Measurements from ENCODE around the gene GMDS. TPM values are rescaled to one million over a fixed set of nuclear protein-coding genes. Genes with fewer than 3 reads are reported as not detected.

GMDS gene
- polyA plus RNA-seq, 1 of the 3 experiments (the other 2 are of a cell fraction): 12.3 TPM

GRCh38 chr6:1864496-1864895, 380.9 kb downstream of the GMDS start:
- no peak overlapping the region for H2AFZ ChIP-seq (ENCODE audit: low read depth)

GRCh38 chr6:1862411-1862810, 383.0 kb downstream of the GMDS start:
- H3K36me3 ChIP-seq (replicated peaks in 1 of 2; ENCODE audit: control insufficient read depth in 1 of 2, insufficient read depth in 2 of 2, low read length in 1 of 2): no peaks in the 10 kb centered on the region
- H3K4me2 ChIP-seq: no peak overlapping the region
- no peak overlapping the region for H2AFZ ChIP-seq (ENCODE audit: low read depth)
- no peaks in the 10 kb centered on the region for H3K79me2 ChIP-seq (ENCODE audit: insufficient read depth)
- no peak overlapping the region for H3K4me3 ChIP-seq (ENCODE audit: low read depth in 2 of 2, low read length in 1 of 2)
- no peak for DNase-seq
- H4K20me1 ChIP-seq (ENCODE audit: insufficient read depth): no peaks in the 10 kb centered on the region
- no peak overlapping the region for H3K27ac ChIP-seq (ENCODE audit: low read depth in 2 of 2, low read length in 1 of 2)
- no peaks in the 10 kb centered on the region for H3K9me2 ChIP-seq
- peaks cover 0 to 8% of the 10 kb centered on the region in 2 experiments; a peak in 2 of 4 replicates for H3K4me1 ChIP-seq (ENCODE audit: control insufficient read depth in 1 of 2, insufficient read depth in 2 of 2, low read depth in 1 of 2, low read length in 1 of 2)
- no peaks in the 10 kb centered on the region for H3K27me3 ChIP-seq (ENCODE audit: insufficient read depth)
- no peak overlapping the region for H3K9ac ChIP-seq
- ChIA-PET POLR2A (no interaction called here), CTCF (interaction anchor here (1.2 to 1.8 kb wide), 3 partner anchors 12 to 266 kb away, joined by 3 to 6 read pairs (median 4); no protein-coding TSS in a partner anchor)
- WGBS (ENCODE audit: low lambda C conversion rate): 81% methylated on average over 2 of the region's 2 CpGs
- no peaks in the 10 kb centered on the region for H3K9me3 ChIP-seq
- H3F3A ChIP-seq (replicated peaks; ENCODE audit: insufficient read depth): no peaks in the 10 kb centered on the region
- TF ChIP-seq, protein P1, sequence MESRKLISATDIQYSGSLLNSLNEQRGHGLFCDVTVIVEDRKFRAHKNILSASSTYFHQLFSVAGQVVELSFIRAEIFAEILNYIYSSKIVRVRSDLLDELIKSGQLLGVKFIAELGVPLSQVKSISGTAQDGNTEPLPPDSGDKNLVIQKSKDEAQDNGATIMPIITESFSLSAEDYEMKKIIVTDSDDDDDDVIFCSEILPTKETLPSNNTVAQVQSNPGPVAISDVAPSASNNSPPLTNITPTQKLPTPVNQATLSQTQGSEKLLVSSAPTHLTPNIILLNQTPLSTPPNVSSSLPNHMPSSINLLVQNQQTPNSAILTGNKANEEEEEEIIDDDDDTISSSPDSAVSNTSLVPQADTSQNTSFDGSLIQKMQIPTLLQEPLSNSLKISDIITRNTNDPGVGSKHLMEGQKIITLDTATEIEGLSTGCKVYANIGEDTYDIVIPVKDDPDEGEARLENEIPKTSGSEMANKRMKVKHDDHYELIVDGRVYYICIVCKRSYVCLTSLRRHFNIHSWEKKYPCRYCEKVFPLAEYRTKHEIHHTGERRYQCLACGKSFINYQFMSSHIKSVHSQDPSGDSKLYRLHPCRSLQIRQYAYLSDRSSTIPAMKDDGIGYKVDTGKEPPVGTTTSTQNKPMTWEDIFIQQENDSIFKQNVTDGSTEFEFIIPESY (IDR thresholded peaks at IDR 0.05; ENCODE audit: borderline replicate concordance, low read depth): no peak
- TF ChIP-seq NFIC (IDR thresholded peaks at IDR 0.05; ENCODE audit: borderline replicate concordance) (no peak), RXRA (IDR thresholded peaks at IDR 0.05; ENCODE audit: borderline replicate concordance, low read depth) (no peak), SMC3 (IDR thresholded peaks at IDR 0.05; ENCODE audit: low read depth, low read length) (no peak), TCF12 (IDR thresholded peaks at IDR 0.05) (no peak), POLR2AphosphoS5 (IDR thresholded peaks at IDR 0.05; ENCODE audit: low read depth, low read length) (no peak), CHD2 (IDR thresholded peaks at IDR 0.05; ENCODE audit: low read length, partially characterized antibody) (no peak), FOXM1 (IDR thresholded peaks at IDR 0.05; ENCODE audit: low read depth) (no peak), MEF2A (IDR thresholded peaks at IDR 0.05; ENCODE audit: borderline replicate concordance, low read depth) (no peak), TEAD4 (IDR thresholded peaks at IDR 0.05; ENCODE audit: borderline replicate concordance, insufficient read depth) (no peak)
- TF ChIP-seq, protein P2, sequence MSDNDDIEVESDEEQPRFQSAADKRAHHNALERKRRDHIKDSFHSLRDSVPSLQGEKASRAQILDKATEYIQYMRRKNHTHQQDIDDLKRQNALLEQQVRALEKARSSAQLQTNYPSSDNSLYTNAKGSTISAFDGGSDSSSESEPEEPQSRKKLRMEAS (IDR thresholded peaks at IDR 0.05; ENCODE audit: low read depth): no peak
- TF ChIP-seq, protein P3, sequence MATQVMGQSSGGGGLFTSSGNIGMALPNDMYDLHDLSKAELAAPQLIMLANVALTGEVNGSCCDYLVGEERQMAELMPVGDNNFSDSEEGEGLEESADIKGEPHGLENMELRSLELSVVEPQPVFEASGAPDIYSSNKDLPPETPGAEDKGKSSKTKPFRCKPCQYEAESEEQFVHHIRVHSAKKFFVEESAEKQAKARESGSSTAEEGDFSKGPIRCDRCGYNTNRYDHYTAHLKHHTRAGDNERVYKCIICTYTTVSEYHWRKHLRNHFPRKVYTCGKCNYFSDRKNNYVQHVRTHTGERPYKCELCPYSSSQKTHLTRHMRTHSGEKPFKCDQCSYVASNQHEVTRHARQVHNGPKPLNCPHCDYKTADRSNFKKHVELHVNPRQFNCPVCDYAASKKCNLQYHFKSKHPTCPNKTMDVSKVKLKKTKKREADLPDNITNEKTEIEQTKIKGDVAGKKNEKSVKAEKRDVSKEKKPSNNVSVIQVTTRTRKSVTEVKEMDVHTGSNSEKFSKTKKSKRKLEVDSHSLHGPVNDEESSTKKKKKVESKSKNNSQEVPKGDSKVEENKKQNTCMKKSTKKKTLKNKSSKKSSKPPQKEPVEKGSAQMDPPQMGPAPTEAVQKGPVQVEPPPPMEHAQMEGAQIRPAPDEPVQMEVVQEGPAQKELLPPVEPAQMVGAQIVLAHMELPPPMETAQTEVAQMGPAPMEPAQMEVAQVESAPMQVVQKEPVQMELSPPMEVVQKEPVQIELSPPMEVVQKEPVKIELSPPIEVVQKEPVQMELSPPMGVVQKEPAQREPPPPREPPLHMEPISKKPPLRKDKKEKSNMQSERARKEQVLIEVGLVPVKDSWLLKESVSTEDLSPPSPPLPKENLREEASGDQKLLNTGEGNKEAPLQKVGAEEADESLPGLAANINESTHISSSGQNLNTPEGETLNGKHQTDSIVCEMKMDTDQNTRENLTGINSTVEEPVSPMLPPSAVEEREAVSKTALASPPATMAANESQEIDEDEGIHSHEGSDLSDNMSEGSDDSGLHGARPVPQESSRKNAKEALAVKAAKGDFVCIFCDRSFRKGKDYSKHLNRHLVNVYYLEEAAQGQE (IDR thresholded peaks at IDR 0.05; ENCODE audit: low read depth, low read length): no peak
- TF ChIP-seq, protein P4, sequence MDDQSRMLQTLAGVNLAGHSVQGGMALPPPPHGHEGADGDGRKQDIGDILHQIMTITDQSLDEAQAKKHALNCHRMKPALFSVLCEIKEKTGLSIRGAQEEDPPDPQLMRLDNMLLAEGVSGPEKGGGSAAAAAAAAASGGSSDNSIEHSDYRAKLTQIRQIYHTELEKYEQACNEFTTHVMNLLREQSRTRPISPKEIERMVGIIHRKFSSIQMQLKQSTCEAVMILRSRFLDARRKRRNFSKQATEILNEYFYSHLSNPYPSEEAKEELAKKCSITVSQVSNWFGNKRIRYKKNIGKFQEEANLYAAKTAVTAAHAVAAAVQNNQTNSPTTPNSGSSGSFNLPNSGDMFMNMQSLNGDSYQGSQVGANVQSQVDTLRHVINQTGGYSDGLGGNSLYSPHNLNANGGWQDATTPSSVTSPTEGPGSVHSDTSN (IDR thresholded peaks at IDR 0.05): no peak

More at GRCh38 chr6:1864496-1864895, 380.9 kb downstream of the GMDS start:
- Histone ChIP-seq H3K9me2 (no peaks in the 10 kb centered on the region), H3K27ac (ENCODE audit: low read depth in 2 of 2, low read length in 1 of 2) (no peak overlapping the region), H3K9ac (no peak overlapping the region), H3K36me3 (replicated peaks in 1 of 2; ENCODE audit: control insufficient read depth in 1 of 2, insufficient read depth in 2 of 2, low read length in 1 of 2) (no peaks in the 10 kb centered on the region), H3K79me2 (ENCODE audit: insufficient read depth) (no peaks in the 10 kb centered on the region), H3K4me1 (ENCODE audit: control insufficient read depth in 1 of 2, insufficient read depth in 2 of 2, low read depth in 1 of 2, low read length in 1 of 2) (peaks cover 0 to 8% of the 10 kb centered on the region in 2 experiments; a peak in 2 of 4 replicates), H3K27me3 (ENCODE audit: insufficient read depth) (no peaks in the 10 kb centered on the region), H3K4me3 (ENCODE audit: low read depth in 2 of 2, low read length in 1 of 2) (no peak overlapping the region), H4K20me1 (ENCODE audit: insufficient read depth) (no peaks in the 10 kb centered on the region), H3F3A (replicated peaks; ENCODE audit: insufficient read depth) (no peaks in the 10 kb centered on the region), H3K9me3 (no peaks in the 10 kb centered on the region), H3K4me2 (no peak overlapping the region)
- ChIA-PET POLR2A (interaction anchor here (0.6 kb wide), 1 partner anchor 8 kb away, joined by 3 read pairs; no protein-coding TSS in a partner anchor), CTCF (no interaction called here)
- no peak for DNase-seq
- TF ChIP-seq TCF12 (IDR thresholded peaks at IDR 0.05): no peak
- TF ChIP-seq GABPA (IDR thresholded peaks at IDR 0.05; ENCODE audit: low read depth): no peak
- no peak for TF ChIP-seq RAD21 (IDR thresholded peaks at IDR 0.05; ENCODE audit: low read length)
- no peak for TF ChIP-seq TAF1 (IDR thresholded peaks at IDR 0.05; ENCODE audit: borderline replicate concordance, low read depth, low read length)
- TF ChIP-seq CHD2 (IDR thresholded peaks at IDR 0.05; ENCODE audit: low read length, partially characterized antibody): no peak
- TF ChIP-seq SMC3 (IDR thresholded peaks at IDR 0.05; ENCODE audit: low read depth, low read length): no peak
- TF ChIP-seq, protein P1 (IDR thresholded peaks at IDR 0.05; ENCODE audit: borderline replicate concordance, low read depth): no peak
- TF ChIP-seq, protein P2 (IDR thresholded peaks at IDR 0.05; ENCODE audit: low read depth): no peak
- WGBS (ENCODE audit: low lambda C conversion rate): 95% methylated on average over 3 of the region's 3 CpGs

Measured in SK-N-SH (cell line).